ENCODE results near the gene USH2A.
"Not testable (repeated sequence)": the region's sequence is repeated elsewhere in the genome, so short reads cannot be mapped to it uniquely, and the experiment has no call there.

USH2A gene

DNA sequence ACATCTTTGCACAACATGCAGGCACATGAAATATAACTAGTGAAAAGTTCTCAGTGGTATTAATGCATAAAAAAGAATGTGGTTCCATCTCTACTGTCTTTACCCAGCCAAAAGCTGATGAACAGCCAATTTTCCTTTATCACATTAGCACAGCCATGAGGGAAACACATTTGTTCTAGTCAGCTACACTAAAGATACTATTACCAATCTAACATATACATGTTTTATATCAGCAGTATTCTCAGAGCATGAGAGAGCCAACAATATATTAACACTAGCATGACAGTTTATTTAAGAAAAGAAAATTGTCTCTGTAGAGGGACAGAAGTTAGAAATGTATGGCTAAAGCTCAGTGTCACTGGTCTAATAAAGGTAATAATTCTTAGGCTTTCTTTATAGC is 56.3 kb downstream of the USH2A start:
- no peaks in the 10 kb centered on the region for H3K9me3 ChIP-seq
- in situ Hi-C loops (cut with MboI; ENCODE audit: low sequenced_read_pairs), result no loop called here
- no peak for DNase-seq (ENCODE audit: low spot score in 2 of 2)
- no peaks in the 10 kb centered on the region for H3K27me3 ChIP-seq (ENCODE audit: low read depth)
- H3K36me3 ChIP-seq (replicated peaks), result no peaks in the 10 kb centered on the region
- H3K4me3 ChIP-seq, result no peak overlapping the region
- no peaks in the 10 kb centered on the region for H3K4me1 ChIP-seq

DNA sequence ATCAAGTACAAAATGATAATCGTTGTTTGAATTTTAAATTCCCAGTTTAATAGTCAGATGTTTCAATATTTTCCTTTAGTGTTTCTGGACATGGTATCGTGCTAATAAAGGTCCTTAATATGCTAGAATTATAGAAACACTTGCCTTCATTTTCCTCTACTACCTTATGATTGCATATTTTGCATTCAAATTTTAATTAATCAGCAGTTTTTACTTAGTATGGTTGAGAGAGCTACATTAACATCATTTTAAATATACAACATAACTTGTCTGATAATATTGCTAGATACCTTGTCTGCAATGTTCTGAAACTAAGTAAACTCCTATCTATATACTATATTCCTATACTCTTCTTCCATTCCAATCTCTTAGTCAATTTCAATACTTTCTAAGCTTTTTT is 66.3 kb downstream of the USH2A start:
- no peaks in the 10 kb centered on the region for H3K36me3 ChIP-seq (replicated peaks)
- no peak overlapping the region for H3K4me3 ChIP-seq
- in situ Hi-C loops (cut with MboI; ENCODE audit: low sequenced_read_pairs), result no loop called here
- no peaks in the 10 kb centered on the region for H3K27me3 ChIP-seq (ENCODE audit: low read depth)
- H3K9me3 ChIP-seq, result no peaks in the 10 kb centered on the region
- DNase-seq (ENCODE audit: low spot score in 2 of 2), result no peak
- no peaks in the 10 kb centered on the region for H3K4me1 ChIP-seq

DNA sequence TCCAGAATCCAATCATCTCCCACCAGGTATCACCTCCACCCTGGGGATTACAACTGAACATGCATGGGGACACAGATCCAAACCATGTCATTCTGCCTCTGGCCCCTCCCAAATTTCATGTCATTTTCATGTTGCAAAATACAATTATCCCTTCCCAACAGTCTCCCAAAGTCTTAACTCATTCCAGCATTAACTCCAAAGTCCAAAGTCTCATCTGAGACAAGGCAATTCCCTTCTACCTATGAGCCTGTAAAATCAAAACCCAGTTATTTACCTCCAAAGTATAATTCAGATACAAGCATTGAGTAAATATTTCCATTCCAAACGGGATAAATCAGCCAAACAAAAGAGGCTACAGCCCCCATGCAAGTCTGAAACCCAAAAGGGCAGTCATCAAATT is 73.1 kb downstream of the USH2A start:
- no peaks in the 10 kb centered on the region for H3K36me3 ChIP-seq (replicated peaks)
- no peak for DNase-seq (ENCODE audit: low spot score in 2 of 2)
- no peaks in the 10 kb centered on the region for H3K9me3 ChIP-seq
- no peaks in the 10 kb centered on the region for H3K27me3 ChIP-seq (ENCODE audit: low read depth)
- no peak overlapping the region for H3K4me3 ChIP-seq
- H3K4me1 ChIP-seq, result no peaks in the 10 kb centered on the region
- in situ Hi-C loops (cut with MboI; ENCODE audit: low sequenced_read_pairs), result no loop called here

DNA sequence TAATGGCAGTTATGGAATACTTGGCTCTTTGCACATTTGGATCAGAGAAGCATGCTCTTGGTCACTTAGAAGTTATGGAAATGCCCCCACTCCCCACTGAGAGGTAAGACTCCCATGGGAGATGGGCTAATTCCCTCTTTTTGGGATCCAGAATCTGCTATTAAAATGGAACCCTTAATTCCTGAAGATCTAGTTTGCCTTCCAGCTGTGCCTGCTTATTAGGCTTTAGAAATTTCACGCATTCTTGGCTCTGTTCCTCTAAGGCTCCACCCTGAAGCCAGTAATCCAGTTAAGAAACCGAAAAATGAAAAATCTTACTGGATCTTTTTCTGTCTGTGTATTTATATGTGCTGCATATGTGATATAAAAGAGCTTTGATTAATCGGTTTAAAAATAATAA is 76.7 kb downstream of the USH2A start:
- Histone ChIP-seq H3K36me3 (replicated peaks) (no peaks in the 10 kb centered on the region), H3K27me3 (ENCODE audit: low read depth) (no peaks in the 10 kb centered on the region), H3K4me3 (no peak overlapping the region), H3K9me3 (no peaks in the 10 kb centered on the region), H3K4me1 (no peaks in the 10 kb centered on the region)
- in situ Hi-C loops (cut with MboI; ENCODE audit: low sequenced_read_pairs), result no loop called here
- no peak for DNase-seq (ENCODE audit: low spot score in 2 of 2)

DNA sequence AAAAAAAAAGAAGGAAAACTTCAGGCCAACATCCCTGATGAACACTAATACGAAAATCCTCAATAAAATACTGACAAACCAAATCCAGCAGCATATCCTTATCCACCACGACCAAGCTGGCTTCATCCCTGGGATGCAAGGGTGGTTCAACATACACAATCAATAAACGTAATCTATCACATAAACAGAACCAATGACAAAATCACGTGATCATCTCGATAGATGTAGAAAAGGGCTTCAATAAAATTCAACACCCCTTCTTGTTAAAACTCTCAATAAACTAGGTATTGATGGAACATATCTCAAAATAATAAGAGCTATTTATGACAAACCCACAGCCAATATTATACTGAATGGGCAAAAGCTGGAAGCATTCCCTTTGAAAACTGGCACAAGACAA is 82.7 kb downstream of the USH2A start:
- H3K27me3 ChIP-seq (ENCODE audit: low read depth); H3K9me3 ChIP-seq; H3K36me3 ChIP-seq (replicated peaks); in situ Hi-C loops (cut with MboI; ENCODE audit: low sequenced_read_pairs); H3K4me1 ChIP-seq; DNase-seq (ENCODE audit: low spot score in 2 of 2); H3K4me3 ChIP-seq: not testable (repeated sequence)

DNA sequence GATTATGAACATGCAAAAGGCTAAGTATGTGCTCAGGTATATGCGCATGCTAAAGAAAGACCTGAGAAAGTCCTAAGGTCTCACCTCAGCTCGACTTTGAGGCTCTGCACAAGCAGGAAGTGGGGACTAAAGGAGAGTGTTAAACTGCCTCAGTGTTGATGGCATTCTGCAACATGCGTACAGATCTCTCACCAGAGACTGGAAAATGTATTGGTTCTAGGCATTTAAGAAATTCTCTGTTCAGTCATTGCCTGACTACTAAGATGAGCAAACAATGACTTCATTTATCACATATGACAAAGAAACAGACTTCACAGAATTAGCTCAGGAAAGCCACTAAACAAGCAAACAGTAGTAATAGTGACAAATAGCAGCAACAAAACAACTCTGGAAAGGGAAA is 90.8 kb downstream of the USH2A start:
- no peaks in the 10 kb centered on the region for H3K27me3 ChIP-seq (ENCODE audit: low read depth)
- no peaks in the 10 kb centered on the region for H3K4me1 ChIP-seq
- H3K36me3 ChIP-seq (replicated peaks), result no peaks in the 10 kb centered on the region
- in situ Hi-C loops (cut with MboI; ENCODE audit: low sequenced_read_pairs), result no loop called here
- H3K4me3 ChIP-seq, result no peak overlapping the region
- no peak for DNase-seq (ENCODE audit: low spot score in 2 of 2)
- H3K9me3 ChIP-seq, result no peaks in the 10 kb centered on the region

DNA sequence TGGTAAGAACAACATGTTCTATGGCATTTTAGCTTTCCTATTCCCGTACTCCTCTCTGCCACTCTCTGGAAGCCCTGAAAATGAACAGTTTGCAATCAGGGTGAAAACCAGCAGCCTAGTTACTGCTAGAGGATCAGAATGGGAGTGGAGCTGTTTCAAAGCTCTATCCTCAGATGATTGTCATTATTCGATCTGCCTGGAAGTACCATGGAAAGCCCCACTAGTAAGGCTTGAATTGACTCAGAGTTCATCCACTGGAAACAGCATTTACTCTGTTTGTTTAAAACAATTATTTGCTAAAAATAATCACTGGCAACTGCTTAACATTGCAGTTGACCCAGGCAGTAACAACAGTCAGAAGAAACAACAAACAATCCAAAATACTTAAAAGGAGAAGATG is 91.2 kb downstream of the USH2A start:
- in situ Hi-C loops (cut with MboI; ENCODE audit: low sequenced_read_pairs), result no loop called here

DNA sequence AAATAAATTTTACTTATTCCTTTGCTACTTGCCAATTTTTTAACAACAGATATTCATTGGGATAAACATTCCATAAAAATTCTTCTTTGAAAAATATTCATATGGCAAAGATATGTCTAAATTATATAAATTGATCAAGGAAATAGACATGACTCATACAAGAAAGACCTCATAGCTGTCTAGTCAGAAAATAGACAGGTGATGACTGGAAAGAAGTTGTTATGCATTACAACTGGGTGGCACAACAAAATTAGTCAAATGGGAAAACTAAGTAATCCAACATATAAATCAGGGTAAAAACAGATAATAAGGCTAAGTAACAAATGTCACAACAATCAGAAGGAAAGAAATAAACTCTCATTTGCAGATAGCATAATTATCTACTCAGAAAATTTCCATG is 92.0 kb downstream of the USH2A start:
- Histone ChIP-seq H3K4me3 (no peak overlapping the region), H3K4me1 (no peaks in the 10 kb centered on the region), H3K9me3 (no peaks in the 10 kb centered on the region), H3K36me3 (replicated peaks) (no peaks in the 10 kb centered on the region), H3K27me3 (ENCODE audit: low read depth) (no peaks in the 10 kb centered on the region)
- in situ Hi-C loops (cut with MboI; ENCODE audit: low sequenced_read_pairs), result no loop called here
- DNase-seq (ENCODE audit: low spot score in 2 of 2), result no peak

More for the DNA sequence above, 91.2 kb downstream of the USH2A start:
- Histone ChIP-seq H3K4me3 (no peak overlapping the region), H3K36me3 (replicated peaks) (no peaks in the 10 kb centered on the region), H3K9me3 (no peaks in the 10 kb centered on the region), H3K4me1 (no peaks in the 10 kb centered on the region), H3K27me3 (ENCODE audit: low read depth) (no peaks in the 10 kb centered on the region)
- no peak for DNase-seq (ENCODE audit: low spot score in 2 of 2)

DNA sequence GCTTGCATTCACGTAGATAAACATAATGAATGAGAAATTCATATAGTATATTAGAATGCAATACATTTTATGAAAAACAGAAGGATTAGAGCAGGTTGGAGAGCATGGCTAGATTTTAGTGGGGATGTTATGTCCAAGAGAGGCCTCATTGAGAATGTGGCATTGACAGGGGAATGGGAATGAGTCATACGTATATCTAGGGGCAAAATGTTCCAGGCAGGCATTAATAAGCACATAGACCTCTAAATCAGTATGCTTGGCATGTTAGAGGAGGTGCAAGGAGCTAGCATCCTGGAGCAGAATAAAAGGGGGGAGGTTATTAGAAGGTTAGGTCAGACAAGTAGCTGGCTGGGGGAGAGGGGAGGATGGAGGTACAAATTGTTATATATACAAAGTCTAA is 93.0 kb downstream of the USH2A start:
- Histone ChIP-seq H3K4me3 (no peak overlapping the region), H3K4me1 (no peaks in the 10 kb centered on the region), H3K27me3 (ENCODE audit: low read depth) (no peaks in the 10 kb centered on the region), H3K36me3 (replicated peaks) (no peaks in the 10 kb centered on the region), H3K9me3 (no peaks in the 10 kb centered on the region)
- no peak for DNase-seq (ENCODE audit: low spot score in 2 of 2)
- in situ Hi-C loops (cut with MboI; ENCODE audit: low sequenced_read_pairs), result no loop called here

DNA sequence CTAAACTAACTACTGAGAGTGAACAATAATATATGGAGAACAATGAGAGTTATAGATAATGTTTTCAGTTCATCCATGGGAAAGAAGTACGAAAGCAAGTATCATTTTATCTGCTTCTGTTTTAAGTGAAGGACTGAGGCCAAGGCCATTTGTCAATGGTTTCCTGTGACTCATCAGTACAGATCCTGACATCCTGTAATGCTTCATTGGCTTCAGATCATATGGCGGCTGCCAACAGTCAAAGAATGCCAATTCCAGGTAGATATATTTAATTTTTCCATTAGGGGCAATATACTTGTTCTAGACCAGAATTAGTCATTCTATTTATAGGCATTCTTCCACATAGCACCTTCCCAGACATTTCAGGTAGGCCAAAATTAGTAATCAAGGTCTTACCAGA is 97.3 kb downstream of the USH2A start:
- no peaks in the 10 kb centered on the region for H3K4me1 ChIP-seq
- no peak overlapping the region for H3K4me3 ChIP-seq
- no peaks in the 10 kb centered on the region for H3K36me3 ChIP-seq (replicated peaks)
- no peaks in the 10 kb centered on the region for H3K27me3 ChIP-seq (ENCODE audit: low read depth)
- DNase-seq (ENCODE audit: low spot score in 2 of 2), result no peak
- in situ Hi-C loops (cut with MboI; ENCODE audit: low sequenced_read_pairs), result no loop called here
- no peaks in the 10 kb centered on the region for H3K9me3 ChIP-seq

DNA sequence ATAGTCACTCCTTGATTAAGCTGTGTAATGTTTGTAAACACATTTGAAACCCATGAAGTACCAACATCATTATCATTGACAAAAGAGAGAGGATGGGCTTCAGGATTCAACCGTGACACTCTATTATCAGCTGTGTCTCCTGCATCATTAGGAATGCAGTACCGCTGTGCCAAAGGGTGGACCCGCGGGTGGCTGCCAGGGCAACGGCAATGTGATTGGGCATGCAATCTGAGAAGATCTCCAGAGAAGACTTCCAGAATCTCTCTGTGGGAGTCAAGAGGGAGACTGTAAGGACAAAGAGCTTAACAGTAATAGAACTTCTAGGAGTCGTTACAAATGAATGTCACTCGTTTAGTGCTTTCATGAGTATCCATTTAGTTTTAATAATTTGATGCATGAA is 97.9 kb downstream of the USH2A start:
- DNase-seq (ENCODE audit: low spot score in 2 of 2), result no peak
- H3K9me3 ChIP-seq, result no peaks in the 10 kb centered on the region
- no peaks in the 10 kb centered on the region for H3K4me1 ChIP-seq
- H3K27me3 ChIP-seq (ENCODE audit: low read depth), result no peaks in the 10 kb centered on the region
- no peak overlapping the region for H3K4me3 ChIP-seq
- in situ Hi-C loops (cut with MboI; ENCODE audit: low sequenced_read_pairs), result no loop called here
- H3K36me3 ChIP-seq (replicated peaks), result no peaks in the 10 kb centered on the region

DNA sequence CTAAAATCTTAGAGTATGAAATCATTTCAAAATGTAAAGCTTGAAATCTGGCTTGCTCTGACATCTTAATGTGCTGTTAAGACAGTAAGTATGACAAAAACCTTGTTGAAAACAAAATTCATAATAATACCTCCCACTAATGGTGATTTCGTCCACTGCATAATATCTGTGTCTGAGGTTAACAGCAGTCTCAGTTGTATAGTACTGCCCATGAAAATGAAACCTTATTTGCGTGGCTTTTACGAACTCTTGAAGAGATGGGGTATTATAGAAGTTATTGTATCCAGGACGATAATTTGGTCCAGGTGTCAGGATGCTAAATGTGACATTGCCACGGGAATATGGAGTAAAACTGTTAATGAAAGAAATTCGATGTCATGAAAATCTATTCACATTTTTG is 99.9 kb downstream of the USH2A start:
- Histone ChIP-seq H3K27me3 (ENCODE audit: low read depth) (no peaks in the 10 kb centered on the region), H3K36me3 (replicated peaks) (no peaks in the 10 kb centered on the region), H3K9me3 (no peaks in the 10 kb centered on the region), H3K4me3 (no peak overlapping the region), H3K4me1 (no peaks in the 10 kb centered on the region)
- DNase-seq (ENCODE audit: low spot score in 2 of 2), result no peak
- in situ Hi-C loops (cut with MboI; ENCODE audit: low sequenced_read_pairs), result no loop called here

DNA sequence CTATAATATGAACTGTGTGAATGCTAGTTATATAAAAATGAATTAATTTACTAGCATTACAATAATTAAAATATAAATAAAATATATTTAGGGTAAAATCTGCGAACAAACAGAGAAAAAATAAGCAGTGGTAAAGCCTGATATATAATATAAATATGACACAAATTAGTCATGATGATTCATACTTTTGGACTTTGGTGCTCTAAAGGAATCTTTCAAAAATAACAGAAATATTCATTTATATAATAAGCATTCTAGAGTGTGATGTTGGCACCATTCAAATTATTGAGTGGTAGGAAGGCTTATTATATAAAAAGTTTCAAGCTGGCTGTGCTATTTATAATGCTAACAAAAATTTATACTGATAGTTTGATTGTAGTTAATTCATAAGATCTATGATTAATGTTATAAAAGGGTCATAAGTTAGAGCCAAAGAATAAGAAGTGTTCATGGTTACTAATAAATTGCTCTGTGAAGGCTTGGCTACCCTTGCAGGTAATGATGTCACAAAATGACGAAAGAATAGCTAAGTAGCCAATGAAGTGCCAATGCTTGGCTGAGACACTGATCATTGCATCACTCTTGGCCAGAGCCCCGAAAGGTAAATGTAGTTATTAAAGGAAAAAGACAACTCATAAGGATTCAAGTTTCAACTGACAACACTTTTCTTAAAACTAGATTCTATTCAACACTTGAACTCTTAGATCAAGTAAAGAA is 108.7 kb downstream of the USH2A start:
- Histone ChIP-seq H3K9me3 (no peaks in the 10 kb centered on the region), H3K36me3 (replicated peaks) (no peaks in the 10 kb centered on the region), H3K4me1 (no peaks in the 10 kb centered on the region), H3K27me3 (ENCODE audit: low read depth) (no peaks in the 10 kb centered on the region), H3K4me3 (no peak overlapping the region)
- no peak for DNase-seq (ENCODE audit: low spot score in 2 of 2)
- in situ Hi-C loops (cut with MboI; ENCODE audit: low sequenced_read_pairs), result no loop called here

DNA sequence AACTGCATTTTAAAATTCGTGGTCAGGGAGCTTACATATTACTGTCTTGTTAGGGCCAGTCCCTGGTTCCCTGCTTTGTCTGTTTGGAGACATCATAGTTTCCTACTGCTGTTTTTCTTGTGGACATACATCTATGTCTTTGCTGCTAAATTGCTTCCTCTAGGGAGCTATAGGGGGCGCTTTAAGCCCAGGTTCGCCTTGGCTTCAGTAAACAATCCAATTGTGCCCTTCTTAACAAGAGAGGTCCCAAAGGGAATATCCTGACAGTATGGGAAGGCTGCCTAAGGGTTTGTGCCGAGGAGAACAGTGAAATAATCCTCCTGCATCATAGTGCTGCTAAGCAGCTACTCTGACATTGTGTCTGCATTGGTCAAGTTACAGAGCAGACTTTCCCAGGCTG is 112.5 kb downstream of the USH2A start:
- Histone ChIP-seq H3K4me3 (no peak overlapping the region), H3K36me3 (replicated peaks) (no peaks in the 10 kb centered on the region), H3K9me3 (no peaks in the 10 kb centered on the region), H3K4me1 (no peaks in the 10 kb centered on the region), H3K27me3 (ENCODE audit: low read depth) (no peaks in the 10 kb centered on the region)
- peak; percentile 70 to 89 for DNase-seq (ENCODE audit: low spot score in 2 of 2)
- in situ Hi-C loops (cut with MboI; ENCODE audit: low sequenced_read_pairs), result no loop called here

DNA sequence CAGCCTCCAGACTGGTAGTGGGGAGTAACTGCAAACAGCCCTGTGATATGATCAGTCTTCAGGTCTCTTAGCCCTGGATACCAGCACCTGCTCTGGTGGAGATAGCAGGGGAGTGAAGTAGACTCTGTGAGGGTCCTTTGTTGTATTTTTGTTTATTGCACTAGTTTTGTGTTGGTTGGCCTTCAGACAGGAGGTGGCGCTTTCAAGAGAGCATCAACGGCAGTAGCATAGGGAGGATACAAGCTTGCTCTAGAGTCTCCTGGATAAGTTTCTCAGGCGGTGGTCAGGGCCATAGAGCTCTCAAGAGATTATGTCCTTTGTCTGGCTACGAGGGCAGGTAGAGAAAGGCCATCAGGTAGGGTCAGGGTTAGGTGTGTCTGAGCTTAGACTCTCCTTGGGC is 116.4 kb downstream of the USH2A start:
- DNase-seq (ENCODE audit: low spot score in 2 of 2), result no peak
- H3K4me3 ChIP-seq, result no peak overlapping the region
- H3K27me3 ChIP-seq (ENCODE audit: low read depth), result no peaks in the 10 kb centered on the region
- in situ Hi-C loops (cut with MboI; ENCODE audit: low sequenced_read_pairs), result no loop called here
- H3K4me1 ChIP-seq, result no peaks in the 10 kb centered on the region; the same call in 1 of the 2 replicates
- no peaks in the 10 kb centered on the region for H3K36me3 ChIP-seq (replicated peaks)
- H3K9me3 ChIP-seq, result no peaks in the 10 kb centered on the region

Measured in HAP-1 (cell line).